ENCODE measurements around the gene TUBB. TPM values are rescaled to one million over a fixed set of nuclear protein-coding genes. Genes with fewer than 3 reads are reported as not detected.

The TUBB gene
- total and polyA plus RNA-seq, 9 of the 15 experiments (the other 6 are each of a cell fraction or from before 2014, with no cell fraction given): 971 to 2,870 (median 1,478) TPM

DNA sequence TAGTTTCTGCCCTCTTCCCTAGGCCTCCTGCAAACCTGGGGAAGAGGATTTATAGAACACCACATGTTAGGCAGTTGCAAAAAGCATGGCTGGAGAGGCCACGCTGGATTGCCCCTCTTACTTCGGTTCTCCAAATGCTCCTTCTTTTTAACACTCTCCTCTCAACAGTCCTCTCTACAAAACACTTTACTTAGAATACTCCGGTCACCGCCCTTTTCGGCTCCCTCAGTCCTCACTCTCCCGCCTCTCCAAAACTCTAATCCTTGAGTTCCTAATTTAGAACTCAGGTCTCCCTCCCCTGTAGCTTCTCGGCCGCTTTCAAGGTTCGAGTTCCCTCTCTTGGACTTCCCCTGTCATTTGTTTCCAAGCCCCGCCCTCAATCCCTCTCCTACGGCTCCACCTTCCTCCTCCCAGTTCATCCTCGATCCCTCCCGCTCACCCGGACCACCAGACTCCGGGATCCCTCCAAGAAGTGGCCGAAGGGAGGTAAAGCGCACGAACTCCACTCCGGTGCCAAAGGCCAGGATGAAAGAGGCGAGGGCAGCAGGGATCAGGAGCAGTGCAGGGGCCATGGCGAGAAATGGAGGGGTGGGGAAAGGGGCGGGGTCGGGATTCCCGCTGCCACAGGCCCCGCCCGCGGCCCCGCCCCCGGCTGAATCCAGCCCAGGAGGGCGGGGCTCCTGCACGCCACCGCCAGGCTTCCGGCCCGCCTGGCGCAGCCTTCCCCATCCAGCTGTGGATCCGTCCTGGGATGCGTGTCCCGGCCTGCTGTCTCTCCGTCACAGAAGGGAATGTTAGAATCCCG is 29.5 kb upstream of the TUBB start, which contains the start of gene NRM (continued):
- no peak for TF ChIP-seq ID3 (CRISPR knock-in tag; IDR thresholded peaks at IDR 0.05)
- TF ChIP-seq ID3 (tag; IDR thresholded peaks at IDR 0.05): 0 out of 2 replicates have a peak, but pooled peaks have one; percentile 1
- TF ChIP-seq ZNF507 (tag; conservative IDR thresholded peaks at IDR 0.05): no peak
- TF ChIP-seq, protein P1, sequence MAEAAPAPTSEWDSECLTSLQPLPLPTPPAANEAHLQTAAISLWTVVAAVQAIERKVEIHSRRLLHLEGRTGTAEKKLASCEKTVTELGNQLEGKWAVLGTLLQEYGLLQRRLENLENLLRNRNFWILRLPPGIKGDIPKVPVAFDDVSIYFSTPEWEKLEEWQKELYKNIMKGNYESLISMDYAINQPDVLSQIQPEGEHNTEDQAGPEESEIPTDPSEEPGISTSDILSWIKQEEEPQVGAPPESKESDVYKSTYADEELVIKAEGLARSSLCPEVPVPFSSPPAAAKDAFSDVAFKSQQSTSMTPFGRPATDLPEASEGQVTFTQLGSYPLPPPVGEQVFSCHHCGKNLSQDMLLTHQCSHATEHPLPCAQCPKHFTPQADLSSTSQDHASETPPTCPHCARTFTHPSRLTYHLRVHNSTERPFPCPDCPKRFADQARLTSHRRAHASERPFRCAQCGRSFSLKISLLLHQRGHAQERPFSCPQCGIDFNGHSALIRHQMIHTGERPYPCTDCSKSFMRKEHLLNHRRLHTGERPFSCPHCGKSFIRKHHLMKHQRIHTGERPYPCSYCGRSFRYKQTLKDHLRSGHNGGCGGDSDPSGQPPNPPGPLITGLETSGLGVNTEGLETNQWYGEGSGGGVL (CRISPR knock-in tag; IDR thresholded peaks at IDR 0.05): no peak
- peak; percentile 82; the same call in 1 of the 2 replicates for TF ChIP-seq HDGF (IDR thresholded peaks at IDR 0.05)
- TF ChIP-seq, protein P2, sequence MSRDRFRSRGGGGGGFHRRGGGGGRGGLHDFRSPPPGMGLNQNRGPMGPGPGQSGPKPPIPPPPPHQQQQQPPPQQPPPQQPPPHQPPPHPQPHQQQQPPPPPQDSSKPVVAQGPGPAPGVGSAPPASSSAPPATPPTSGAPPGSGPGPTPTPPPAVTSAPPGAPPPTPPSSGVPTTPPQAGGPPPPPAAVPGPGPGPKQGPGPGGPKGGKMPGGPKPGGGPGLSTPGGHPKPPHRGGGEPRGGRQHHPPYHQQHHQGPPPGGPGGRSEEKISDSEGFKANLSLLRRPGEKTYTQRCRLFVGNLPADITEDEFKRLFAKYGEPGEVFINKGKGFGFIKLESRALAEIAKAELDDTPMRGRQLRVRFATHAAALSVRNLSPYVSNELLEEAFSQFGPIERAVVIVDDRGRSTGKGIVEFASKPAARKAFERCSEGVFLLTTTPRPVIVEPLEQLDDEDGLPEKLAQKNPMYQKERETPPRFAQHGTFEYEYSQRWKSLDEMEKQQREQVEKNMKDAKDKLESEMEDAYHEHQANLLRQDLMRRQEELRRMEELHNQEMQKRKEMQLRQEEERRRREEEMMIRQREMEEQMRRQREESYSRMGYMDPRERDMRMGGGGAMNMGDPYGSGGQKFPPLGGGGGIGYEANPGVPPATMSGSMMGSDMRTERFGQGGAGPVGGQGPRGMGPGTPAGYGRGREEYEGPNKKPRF (IDR thresholded peaks at IDR 0.05; ENCODE audit: low read depth, low read length): no peak
- TF ChIP-seq MEIS2 (IDR thresholded peaks at IDR 0.05; ENCODE audit: partially characterized antibody): no peak
- TF ChIP-seq, protein P3, sequence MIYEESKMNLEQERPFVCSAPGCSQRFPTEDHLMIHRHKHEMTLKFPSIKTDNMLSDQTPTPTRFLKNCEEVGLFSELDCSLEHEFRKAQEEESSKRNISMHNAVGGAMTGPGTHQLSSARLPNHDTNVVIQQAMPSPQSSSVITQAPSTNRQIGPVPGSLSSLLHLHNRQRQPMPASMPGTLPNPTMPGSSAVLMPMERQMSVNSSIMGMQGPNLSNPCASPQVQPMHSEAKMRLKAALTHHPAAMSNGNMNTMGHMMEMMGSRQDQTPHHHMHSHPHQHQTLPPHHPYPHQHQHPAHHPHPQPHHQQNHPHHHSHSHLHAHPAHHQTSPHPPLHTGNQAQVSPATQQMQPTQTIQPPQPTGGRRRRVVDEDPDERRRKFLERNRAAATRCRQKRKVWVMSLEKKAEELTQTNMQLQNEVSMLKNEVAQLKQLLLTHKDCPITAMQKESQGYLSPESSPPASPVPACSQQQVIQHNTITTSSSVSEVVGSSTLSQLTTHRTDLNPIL (CRISPR knock-in tag; IDR thresholded peaks at IDR 0.05): no peak
- TF ChIP-seq ZBTB26 (CRISPR knock-in tag; IDR thresholded peaks at IDR 0.05): no peak; the same call in 1 of the 2 replicates
- TF ChIP-seq TARDBP (IDR thresholded peaks at IDR 0.05): no peak
- no peak for TF ChIP-seq HMGXB4 (CRISPR knock-in tag; IDR thresholded peaks at IDR 0.05)
- TF ChIP-seq CBFA2T3 (IDR thresholded peaks at IDR 0.05): no peak
- no peak for TF ChIP-seq FUS (optimal IDR thresholded peaks at IDR 0.05; ENCODE audit: low read depth, low read length)
- no peak for TF ChIP-seq RFX7 (CRISPR knock-in tag; IDR thresholded peaks at IDR 0.05)
- TF ChIP-seq FOXK1 (CRISPR knock-in tag; IDR thresholded peaks at IDR 0.05; ENCODE audit: borderline replicate concordance): no peak
- TF ChIP-seq CREB1 (IDR thresholded peaks at IDR 0.05): no peak
- TF ChIP-seq CREB1 (CRISPR knock-in tag; IDR thresholded peaks at IDR 0.05): no peak; the same call in 1 of the 2 replicates
- TF ChIP-seq ZNF3 (CRISPR knock-in tag; IDR thresholded peaks at IDR 0.05): no peak
- TF ChIP-seq DIDO1 (tag; IDR thresholded peaks at IDR 0.05; ENCODE audit: low read depth): peak; percentile 27; the same call in 1 of the 2 replicates
- no peak for TF ChIP-seq SNRNP70 (optimal IDR thresholded peaks at IDR 0.05; ENCODE audit: low read depth, low read length)

Measured in K562 (cell line).